SK-N-MC (cell line): ENCODE data around the gene CHP1.

Experiments
- EZH2 ChIP-seq: fragments of 200-600 bp; sonication (generic); IDR thresholded peaks from one replicate; pipeline ENCODE4 v1.6.1; 2017; ENCODE audit warnings: antibody characterized with exemption
- FOXP2 ChIP-seq: optimal IDR thresholded peaks from 2 replicates; pipeline ENCODE3; 2011; ENCODE audit warnings: mild to moderate bottlenecking, moderate library complexity; ENCODE audit not compliant: insufficient read depth; ENCODE audit errors: extremely low read length, control extremely low read depth
- POLR2AphosphoS5 ChIP-seq: IDR thresholded peaks from 2 replicates; pipeline ENCODE4 v1.6.1; 2012; ENCODE audit warnings: mild to moderate bottlenecking, low read depth, low read length, borderline replicate concordance

GRCh38 chr15:41235929-41236328 is 4.9 kb downstream of the CHP1 start:
- TF ChIP-seq FOXP2 (no peak), POLR2AphosphoS5 (no peak), EZH2 (no peak)
